Measurements from ENCODE around the gene SYNGR1.
"Not testable (repeated sequence)": the region's sequence is repeated elsewhere in the genome, so short reads cannot be mapped to it uniquely, and the experiment has no call there.

SYNGR1 gene

GRCh38 chr22:39409516-39410029 is 59.8 kb downstream of the SYNGR1 start:
- no peak for DNase-seq (ENCODE audit: low read depth)

- DNase-seq (ENCODE audit: low read depth), result no peak
These were observed 60.5 kb downstream of the SYNGR1 start for GRCh38 chr22:39410264-39410663.

- DNase-seq (ENCODE audit: low read depth), result not testable (repeated sequence)
These were observed 62.1 kb downstream of the SYNGR1 start for GRCh38 chr22:39411828-39412365.

- not testable (repeated sequence) for DNase-seq (ENCODE audit: low read depth)
These were observed 63.4 kb downstream of the SYNGR1 start for GRCh38 chr22:39413204-39413603.

- DNase-seq (ENCODE audit: low read depth), result no peak
These were observed 64.6 kb downstream of the SYNGR1 start for GRCh38 chr22:39414377-39414776.

GRCh38 chr22:39414886-39415285 is 65.1 kb downstream of the SYNGR1 start:
- DNase-seq (ENCODE audit: low read depth), result no peak

GRCh38 chr22:39415506-39415905 is 65.7 kb downstream of the SYNGR1 start:
- no peak for DNase-seq (ENCODE audit: low read depth)

- DNase-seq (ENCODE audit: low read depth), result no peak
These were observed 66.5 kb downstream of the SYNGR1 start for GRCh38 chr22:39416319-39416718.

- no peak for DNase-seq (ENCODE audit: low read depth)
These were observed 67.8 kb downstream of the SYNGR1 start for GRCh38 chr22:39417641-39418040.

GRCh38 chr22:39418696-39419095 is 68.9 kb downstream of the SYNGR1 start:
- DNase-seq (ENCODE audit: low read depth), result no peak

GRCh38 chr22:39419096-39419495 is 69.3 kb downstream of the SYNGR1 start:
- no peak for DNase-seq (ENCODE audit: low read depth)

GRCh38 chr22:39419911-39420310 is 70.1 kb downstream of the SYNGR1 start:
- DNase-seq (ENCODE audit: low read depth), result no peak

GRCh38 chr22:39421691-39422090 is 71.9 kb downstream of the SYNGR1 start:
- DNase-seq (ENCODE audit: low read depth), result no peak

GRCh38 chr22:39422101-39422500 is 72.3 kb downstream of the SYNGR1 start:
- DNase-seq (ENCODE audit: low read depth), result no peak

- no peak for DNase-seq (ENCODE audit: low read depth)
These were observed 72.9 kb downstream of the SYNGR1 start for GRCh38 chr22:39422721-39423120.

- DNase-seq (ENCODE audit: low read depth), result no peak
These were observed 74.2 kb downstream of the SYNGR1 start for GRCh38 chr22:39423976-39424375.

GRCh38 chr22:39426380-39427043 is 76.7 kb downstream of the SYNGR1 start:
- no peak for DNase-seq (ENCODE audit: low read depth)

- no peak for DNase-seq (ENCODE audit: low read depth)
These were observed 78.2 kb downstream of the SYNGR1 start for GRCh38 chr22:39427751-39428596.

GRCh38 chr22:39428597-39429071 is 78.8 kb downstream of the SYNGR1 start:
- DNase-seq (ENCODE audit: low read depth), result no peak

GRCh38 chr22:39429186-39429585 is 79.4 kb downstream of the SYNGR1 start:
- no peak for DNase-seq (ENCODE audit: low read depth)

GRCh38 chr22:39429916-39430575 is 80.3 kb downstream of the SYNGR1 start:
- no peak for DNase-seq (ENCODE audit: low read depth)

GRCh38 chr22:39430576-39431150 is 80.9 kb downstream of the SYNGR1 start:
- DNase-seq (ENCODE audit: low read depth), result no peak

Measured in GM04504 (cell line).